ENCODE data around the gene AP4B1.
"Not testable (repeated sequence)": the region's sequence is repeated elsewhere in the genome, so short reads cannot be mapped to it uniquely, and the experiment has no call there.

AP4B1 gene

GRCh38 chr1:113858982-113859381 is 45.6 kb downstream of the AP4B1 start:
- no peak for DNase-seq

- DNase-seq: no peak
Observed at GRCh38 chr1:113858418-113858817, 46.2 kb downstream of the AP4B1 start.

GRCh38 chr1:113857776-113858175 is 46.8 kb downstream of the AP4B1 start:
- no peak for DNase-seq

- no peak for DNase-seq
Observed at GRCh38 chr1:113856401-113856790, 48.2 kb downstream of the AP4B1 start.

GRCh38 chr1:113855630-113856400 is 48.8 kb downstream of the AP4B1 start:
- DNase-seq: no peak

GRCh38 chr1:113854234-113854633 is 50.4 kb downstream of the AP4B1 start:
- DNase-seq: no peak

GRCh38 chr1:113852694-113853093 is 51.9 kb downstream of the AP4B1 start:
- not testable (repeated sequence) for DNase-seq

- no peak for DNase-seq
Observed at GRCh38 chr1:113850127-113850796, 54.3 kb downstream of the AP4B1 start.

GRCh38 chr1:113849072-113849471 is 55.5 kb downstream of the AP4B1 start:
- DNase-seq: no peak

GRCh38 chr1:113846391-113847035 is 58.1 kb downstream of the AP4B1 start:
- DNase-seq: no peak

All from anterior cingulate cortex (tissue), 58 donors.